Peyer's patch (tissue), 4 donors: ENCODE measurements around the gene NDUFS2.

Experiments
- POLR2A ChIP-seq, 2 donors: fragments of 450-650 bp; IDR thresholded peaks; one replicate each; pipeline ENCODE4 v1.5.1; 2017; ENCODE audit warnings: antibody characterized with exemption in 2 of 2, mild to moderate bottlenecking in 2 of 2, moderate library complexity in 2 of 2
- TF ChIP-seq, protein P1 (sequence below), 6 experiments: fragments of 450-650 bp in 4 of 6; fragments of 200-600 bp in 2 of 6; sonication (generic) in 1 of 6; IDR thresholded peaks; one replicate each; pipeline ENCODE4 v1.5.1; 2017 to 2019; ENCODE audit warnings: antibody characterized with exemption in 6 of 6, mild to moderate bottlenecking in 3 of 6, moderate library complexity in 1 of 6

DNA sequence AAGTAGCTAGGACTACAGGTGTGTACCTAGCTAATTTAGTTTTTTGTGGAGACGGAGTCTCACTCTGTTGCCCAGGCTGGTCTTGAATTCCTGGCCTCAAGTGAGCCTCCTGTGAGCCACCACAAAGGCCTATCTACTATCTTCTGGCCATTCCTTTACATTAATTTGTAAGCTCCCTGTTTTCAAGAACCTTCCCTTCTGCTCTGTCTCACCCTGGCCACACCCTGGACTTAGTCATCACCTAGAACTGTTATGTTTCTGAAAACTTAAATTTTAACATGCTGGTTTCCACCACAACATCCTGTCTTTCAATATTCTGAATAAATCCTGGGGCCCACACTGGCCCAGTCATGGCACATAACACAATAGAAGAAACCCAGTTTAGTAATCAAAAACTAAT, 20.0 kb upstream of the NDUFS2 start:
- TF ChIP-seq, protein P1, sequence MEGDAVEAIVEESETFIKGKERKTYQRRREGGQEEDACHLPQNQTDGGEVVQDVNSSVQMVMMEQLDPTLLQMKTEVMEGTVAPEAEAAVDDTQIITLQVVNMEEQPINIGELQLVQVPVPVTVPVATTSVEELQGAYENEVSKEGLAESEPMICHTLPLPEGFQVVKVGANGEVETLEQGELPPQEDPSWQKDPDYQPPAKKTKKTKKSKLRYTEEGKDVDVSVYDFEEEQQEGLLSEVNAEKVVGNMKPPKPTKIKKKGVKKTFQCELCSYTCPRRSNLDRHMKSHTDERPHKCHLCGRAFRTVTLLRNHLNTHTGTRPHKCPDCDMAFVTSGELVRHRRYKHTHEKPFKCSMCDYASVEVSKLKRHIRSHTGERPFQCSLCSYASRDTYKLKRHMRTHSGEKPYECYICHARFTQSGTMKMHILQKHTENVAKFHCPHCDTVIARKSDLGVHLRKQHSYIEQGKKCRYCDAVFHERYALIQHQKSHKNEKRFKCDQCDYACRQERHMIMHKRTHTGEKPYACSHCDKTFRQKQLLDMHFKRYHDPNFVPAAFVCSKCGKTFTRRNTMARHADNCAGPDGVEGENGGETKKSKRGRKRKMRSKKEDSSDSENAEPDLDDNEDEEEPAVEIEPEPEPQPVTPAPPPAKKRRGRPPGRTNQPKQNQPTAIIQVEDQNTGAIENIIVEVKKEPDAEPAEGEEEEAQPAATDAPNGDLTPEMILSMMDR (IDR thresholded peaks at IDR 0.05): no peak
- TF ChIP-seq POLR2A (IDR thresholded peaks at IDR 0.05): no peak
